GM21723 (cell line): Measurements from ENCODE around the gene UBE3C.

ENCODE experiments used
- ATAC-seq: cut with Tn5 transposase; IDR thresholded peaks from one replicate; pipeline ENCODE4 v1.9.1; 2021; ENCODE audit warnings: mild to moderate bottlenecking, moderate library complexity; ENCODE audit not compliant: unreplicated experiment

Gene UBE3C

GRCh38 chr7:157176771-157177170 is 38.0 kb downstream of the UBE3C start:
- no peak for ATAC-seq

GRCh38 chr7:157177333-157177982 is 38.7 kb downstream of the UBE3C start:
- ATAC-seq, result no peak

- no peak for ATAC-seq
These were observed 39.3 kb downstream of the UBE3C start for GRCh38 chr7:157177983-157178381.

GRCh38 chr7:157183832-157184231 is 45.1 kb downstream of the UBE3C start:
- ATAC-seq, result no peak

GRCh38 chr7:157188091-157188665 is 49.5 kb downstream of the UBE3C start:
- no peak for ATAC-seq

- no peak for ATAC-seq
These were observed 50.7 kb downstream of the UBE3C start for GRCh38 chr7:157189405-157189804.

- no peak for ATAC-seq
These were observed 54.1 kb downstream of the UBE3C start for GRCh38 chr7:157192861-157193260.

- no peak for ATAC-seq
These were observed 54.5 kb downstream of the UBE3C start for GRCh38 chr7:157193274-157193673.

- no peak for ATAC-seq
These were observed 56.2 kb downstream of the UBE3C start for GRCh38 chr7:157194948-157195347.

GRCh38 chr7:157195868-157196267 is 57.1 kb downstream of the UBE3C start:
- ATAC-seq, result no peak

GRCh38 chr7:157204134-157204533 is 65.4 kb downstream of the UBE3C start:
- ATAC-seq, result no peak

- no peak for ATAC-seq
These were observed 66.7 kb downstream of the UBE3C start for GRCh38 chr7:157205438-157205837.

GRCh38 chr7:157208571-157209413 is 70.1 kb downstream of the UBE3C start:
- no peak for ATAC-seq

GRCh38 chr7:157210682-157211081 is 72.0 kb downstream of the UBE3C start:
- no peak for ATAC-seq

- no peak for ATAC-seq
These were observed 73.0 kb downstream of the UBE3C start for GRCh38 chr7:157211690-157212089.

- ATAC-seq, result peak; percentile 95
These were observed 80.4 kb downstream of the UBE3C start for GRCh38 chr7:157219154-157219553.

GRCh38 chr7:157220916-157221569 is 82.3 kb downstream of the UBE3C start:
- no peak for ATAC-seq

- ATAC-seq, result no peak
These were observed 84.0 kb downstream of the UBE3C start for GRCh38 chr7:157222687-157223086.

GRCh38 chr7:157224627-157225026 is 85.9 kb downstream of the UBE3C start:
- ATAC-seq, result no peak

- no peak for ATAC-seq
These were observed 90.2 kb downstream of the UBE3C start for GRCh38 chr7:157228864-157229422.

GRCh38 chr7:157233677-157234076 is 95.0 kb downstream of the UBE3C start:
- ATAC-seq, result no peak
